ENCODE data around the gene QTRT2. TPM values are rescaled to one million over a fixed set of nuclear protein-coding genes. Genes with fewer than 3 reads are reported as not detected.

Gene QTRT2
- total RNA-seq = 40.2 and 46.5 TPM in 2 replicates
- long read RNA-seq, full-length matches to known transcripts = 21 of 63 reads
- long read RNA-seq, partial matches to known transcripts = 31 of 63 reads
- long read RNA-seq, other reads (novel, unspliced or antisense) = 11 of 63 reads

DNA sequence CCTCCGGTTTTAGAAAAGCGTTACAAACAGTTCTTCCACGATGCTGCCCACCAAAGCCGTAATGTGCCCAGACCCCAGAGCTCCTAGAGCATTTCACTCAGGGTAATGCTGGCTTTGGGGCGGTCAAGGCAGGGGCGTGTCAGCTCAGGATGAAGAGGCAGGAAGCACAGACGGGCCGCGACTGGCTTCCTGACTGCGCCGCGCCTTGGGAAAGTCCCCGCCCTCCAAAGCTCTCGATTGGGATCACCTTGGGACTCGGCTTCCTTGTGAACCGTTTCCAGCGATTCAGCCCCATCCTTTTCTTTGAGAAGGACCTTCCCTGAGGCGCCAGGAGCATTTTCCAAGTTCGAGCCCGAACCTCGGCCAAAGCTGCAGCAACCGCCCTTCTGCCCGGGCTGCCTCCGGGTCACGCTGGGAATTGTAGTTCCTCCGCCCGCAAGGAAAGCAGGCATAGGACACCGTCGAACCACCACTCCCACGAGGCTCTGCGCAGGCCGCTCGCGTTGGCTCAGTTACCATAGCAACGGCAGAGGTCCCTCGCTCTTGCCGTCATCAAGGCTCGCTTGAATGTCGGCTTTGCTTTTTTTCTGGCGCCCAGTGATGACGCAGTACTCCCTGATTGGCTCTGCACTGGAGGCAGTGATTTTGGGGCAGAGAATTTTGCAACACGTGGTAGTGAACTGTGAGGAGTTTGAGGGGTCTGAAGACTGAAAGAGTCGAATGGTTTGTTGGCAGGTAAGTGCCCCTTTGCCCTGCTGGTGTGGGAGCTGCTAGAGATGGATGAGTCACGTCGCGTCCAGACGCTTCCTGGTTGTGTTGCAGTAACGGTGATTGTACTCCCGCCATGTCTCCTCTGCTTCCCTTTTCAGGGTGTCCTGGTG is at the start of gene QTRT2, which contains the start of gene CCDC191:
Gene QTRT2 (plus strand): TSS at position 608 of the 881 bp plus-strand sequence. CDS start 8,521 bp downstream, outside the sequence.
Gene CCDC191 (minus strand): TSS at position 397 of the 881 bp plus-strand sequence. CDS start 60 bp downstream, at position 337.
- H3K4me3 Mint-ChIP-seq = peak within 1 kb of the TSS; percentile 94
- H3K27ac Mint-ChIP-seq (ENCODE audit: unreplicated experiment) = peak within 1 kb of the TSS; percentile 97
- H3K9me3 Mint-ChIP-seq = no peaks in the 10 kb centered on the region
- TF ChIP-seq, protein P1, sequence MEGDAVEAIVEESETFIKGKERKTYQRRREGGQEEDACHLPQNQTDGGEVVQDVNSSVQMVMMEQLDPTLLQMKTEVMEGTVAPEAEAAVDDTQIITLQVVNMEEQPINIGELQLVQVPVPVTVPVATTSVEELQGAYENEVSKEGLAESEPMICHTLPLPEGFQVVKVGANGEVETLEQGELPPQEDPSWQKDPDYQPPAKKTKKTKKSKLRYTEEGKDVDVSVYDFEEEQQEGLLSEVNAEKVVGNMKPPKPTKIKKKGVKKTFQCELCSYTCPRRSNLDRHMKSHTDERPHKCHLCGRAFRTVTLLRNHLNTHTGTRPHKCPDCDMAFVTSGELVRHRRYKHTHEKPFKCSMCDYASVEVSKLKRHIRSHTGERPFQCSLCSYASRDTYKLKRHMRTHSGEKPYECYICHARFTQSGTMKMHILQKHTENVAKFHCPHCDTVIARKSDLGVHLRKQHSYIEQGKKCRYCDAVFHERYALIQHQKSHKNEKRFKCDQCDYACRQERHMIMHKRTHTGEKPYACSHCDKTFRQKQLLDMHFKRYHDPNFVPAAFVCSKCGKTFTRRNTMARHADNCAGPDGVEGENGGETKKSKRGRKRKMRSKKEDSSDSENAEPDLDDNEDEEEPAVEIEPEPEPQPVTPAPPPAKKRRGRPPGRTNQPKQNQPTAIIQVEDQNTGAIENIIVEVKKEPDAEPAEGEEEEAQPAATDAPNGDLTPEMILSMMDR (conservative IDR thresholded peaks at IDR 0.05) = no peak
- H3K36me3 Mint-ChIP-seq (ENCODE audit: low read depth) = no peaks in the 10 kb centered on the region
- DNase-seq (ENCODE audit: low read depth, low spot score) = peak; percentile 90
- H3K27me3 Mint-ChIP-seq (ENCODE audit: low read depth) = no peaks in the 10 kb centered on the region
- peaks cover 32% of the 10 kb centered on the region for H3K4me1 Mint-ChIP-seq

DNA sequence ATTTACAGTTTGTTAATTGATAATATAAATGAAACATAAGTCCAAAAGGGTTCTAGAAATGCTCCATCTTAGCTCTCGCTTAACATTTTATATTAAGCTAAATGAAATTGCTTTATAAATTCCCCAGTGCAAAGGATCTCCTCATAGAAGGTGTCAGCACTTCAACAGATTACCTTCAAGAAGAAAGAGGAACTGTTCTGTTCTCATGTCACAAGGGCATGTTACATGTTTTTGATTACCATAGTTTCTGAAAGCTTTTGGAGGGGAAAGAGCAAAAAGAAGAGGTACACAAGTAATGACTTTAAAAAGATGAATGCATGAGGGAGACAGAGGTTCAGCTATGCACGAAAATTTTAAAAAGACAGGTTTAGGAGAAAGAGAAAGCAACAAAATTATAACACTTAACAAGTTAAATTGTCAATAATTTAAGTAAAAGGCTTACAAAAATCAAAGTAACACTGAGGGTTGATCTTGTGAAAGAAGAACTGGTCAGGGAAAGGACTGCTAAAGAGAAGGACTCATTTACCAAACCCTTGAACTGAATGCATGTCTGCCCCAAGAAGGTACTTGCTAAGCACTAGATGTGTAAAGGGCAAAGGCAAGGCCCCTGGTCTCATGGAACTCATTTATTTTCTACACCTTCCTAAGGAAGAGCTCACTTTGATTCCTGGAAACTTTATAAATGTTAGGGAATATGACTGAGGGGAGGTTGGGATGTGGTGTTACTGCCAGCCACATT is 45.3 kb upstream of the QTRT2 start:
- DNase-seq (ENCODE audit: low read depth, low spot score) = no peak
- Mint-ChIP-seq H3K9me3 (peaks cover 3% of the 10 kb centered on the region), H3K4me3 (no peak overlapping the region), H3K36me3 (ENCODE audit: low read depth) (no peaks in the 10 kb centered on the region), H3K27me3 (ENCODE audit: low read depth) (no peaks in the 10 kb centered on the region), H3K27ac (ENCODE audit: unreplicated experiment) (no peak overlapping the region), H3K4me1 (no peaks in the 10 kb centered on the region)
- TF ChIP-seq, protein P1 (conservative IDR thresholded peaks at IDR 0.05) = no peak

DNA sequence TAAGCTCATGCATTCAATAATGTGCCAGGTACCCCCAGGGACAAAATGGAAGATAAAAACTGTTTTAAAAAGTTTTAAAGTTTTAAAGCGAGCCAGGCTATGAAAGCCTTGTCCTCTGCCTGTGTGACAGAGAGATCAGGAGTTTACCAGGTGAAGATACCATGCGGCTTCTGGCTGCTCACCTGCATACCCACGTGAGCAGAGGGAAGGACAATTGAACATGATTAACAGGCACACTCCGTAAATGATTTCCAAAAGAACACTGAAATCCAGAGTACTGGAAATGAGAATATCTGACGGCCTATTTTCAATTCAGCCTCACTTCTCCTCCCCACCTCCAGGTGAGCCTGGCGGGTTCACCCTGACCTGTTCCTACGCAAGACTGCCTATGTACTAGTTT is 42.3 kb upstream of the QTRT2 start:
- Mint-ChIP-seq H3K9me3 (no peaks in the 10 kb centered on the region), H3K4me1 (no peaks in the 10 kb centered on the region), H3K27ac (ENCODE audit: unreplicated experiment) (no peak overlapping the region), H3K27me3 (ENCODE audit: low read depth) (no peaks in the 10 kb centered on the region), H3K4me3 (no peak overlapping the region), H3K36me3 (ENCODE audit: low read depth) (no peaks in the 10 kb centered on the region)
- DNase-seq (ENCODE audit: low read depth, low spot score) = no peak
- TF ChIP-seq, protein P1 (conservative IDR thresholded peaks at IDR 0.05) = no peak

DNA sequence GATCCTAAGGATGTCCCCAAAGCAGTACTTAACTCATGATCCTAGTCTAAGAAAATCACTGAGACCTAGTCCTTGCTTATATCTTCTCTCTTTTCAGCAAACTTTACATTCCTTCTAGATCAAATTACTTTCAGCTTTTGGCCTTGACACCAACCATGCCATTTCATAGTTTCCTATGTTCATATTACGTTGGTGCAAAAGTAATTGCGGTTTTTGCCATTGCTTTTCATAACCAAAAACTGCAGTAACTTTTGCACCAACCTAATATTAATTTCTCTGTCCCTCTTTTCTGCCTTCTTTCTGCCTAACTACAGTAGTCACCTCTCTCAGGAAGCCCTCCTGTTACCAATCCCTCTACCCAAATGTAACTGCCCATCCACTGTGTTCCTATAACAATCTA is 37.1 kb upstream of the QTRT2 start:
- Mint-ChIP-seq H3K9me3 (no peaks in the 10 kb centered on the region), H3K4me1 (no peaks in the 10 kb centered on the region), H3K27me3 (ENCODE audit: low read depth) (no peaks in the 10 kb centered on the region), H3K27ac (ENCODE audit: unreplicated experiment) (no peak overlapping the region), H3K4me3 (no peak overlapping the region), H3K36me3 (ENCODE audit: low read depth) (no peaks in the 10 kb centered on the region)
- TF ChIP-seq, protein P1 (conservative IDR thresholded peaks at IDR 0.05) = no peak
- DNase-seq (ENCODE audit: low read depth, low spot score) = no peak

DNA sequence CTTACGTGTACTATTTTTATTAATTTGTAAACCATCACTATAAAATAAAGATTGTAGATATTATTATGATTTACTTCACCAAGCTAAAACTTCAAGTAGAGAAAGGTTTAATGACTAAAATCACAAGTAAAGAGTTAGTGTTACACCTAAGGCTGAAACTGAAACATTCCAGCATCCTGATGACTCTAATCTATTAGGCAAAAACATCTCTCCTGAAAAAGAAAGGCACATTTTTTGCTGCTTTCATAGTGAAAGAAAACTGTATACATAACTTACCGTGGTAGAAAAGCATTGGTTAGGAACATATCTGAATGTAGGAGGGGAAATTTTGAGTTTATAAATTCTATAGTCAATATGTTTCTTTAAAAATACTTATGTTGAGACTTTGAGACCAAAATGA is 35.6 kb upstream of the QTRT2 start:
- no peak for DNase-seq (ENCODE audit: low read depth, low spot score)
- Mint-ChIP-seq H3K4me1 (no peaks in the 10 kb centered on the region), H3K9me3 (no peaks in the 10 kb centered on the region), H3K27ac (ENCODE audit: unreplicated experiment) (no peak overlapping the region), H3K27me3 (ENCODE audit: low read depth) (no peaks in the 10 kb centered on the region), H3K4me3 (no peak overlapping the region), H3K36me3 (ENCODE audit: low read depth) (no peaks in the 10 kb centered on the region)
- TF ChIP-seq, protein P1 (conservative IDR thresholded peaks at IDR 0.05) = no peak
